GM19193 (cell line): ENCODE results near the gene HOXD13.

Source experiments
- POLR2A ChIP-seq: IDR thresholded peaks from 4 replicates; pipeline ENCODE4 v1.6.1; 2011; ENCODE audit not compliant: insufficient read depth, insufficient read length; ENCODE audit errors: extremely low read depth

HOXD13 gene

GRCh38 chr2:176114930-176115625, 22.6 kb downstream of the HOXD13 start:
- no peak for TF ChIP-seq POLR2A

- no peak for TF ChIP-seq POLR2A
These were observed 23.6 kb downstream of the HOXD13 start, which contains the start of gene HOXD10 for GRCh38 chr2:176115883-176116813. Gene HOXD10, plus strand, starts transcription at chr2:176116778. Its CDS starts 56 bp downstream, at chr2:176116834.

GRCh38 chr2:176117162-176117822, 24.8 kb downstream of the HOXD13 start:
- TF ChIP-seq POLR2A, result no peak

GRCh38 chr2:176117823-176118371, 25.4 kb downstream of the HOXD13 start:
- no peak for TF ChIP-seq POLR2A

- TF ChIP-seq POLR2A, result no peak
These were observed 26.2 kb downstream of the HOXD13 start for GRCh38 chr2:176118601-176119339.

- no peak for TF ChIP-seq POLR2A
These were observed 28.1 kb downstream of the HOXD13 start for GRCh38 chr2:176120364-176121189.

GRCh38 chr2:176121190-176122051, 28.9 kb downstream of the HOXD13 start:
- no peak for TF ChIP-seq POLR2A

GRCh38 chr2:176122052-176122682, 29.6 kb downstream of the HOXD13 start:
- TF ChIP-seq POLR2A, result no peak

- no peak for TF ChIP-seq POLR2A
These were observed 30.3 kb downstream of the HOXD13 start, which contains the start of gene HOXD9 for GRCh38 chr2:176122683-176123410. Gene HOXD9, plus strand, starts transcription at chr2:176122719. Its CDS starts 50 bp downstream, at chr2:176122769.

- TF ChIP-seq POLR2A, result no peak
These were observed 31.0 kb downstream of the HOXD13 start for GRCh38 chr2:176123411-176124109.
